ENCODE results near the gene GPA33.

GPA33 gene

DNA sequence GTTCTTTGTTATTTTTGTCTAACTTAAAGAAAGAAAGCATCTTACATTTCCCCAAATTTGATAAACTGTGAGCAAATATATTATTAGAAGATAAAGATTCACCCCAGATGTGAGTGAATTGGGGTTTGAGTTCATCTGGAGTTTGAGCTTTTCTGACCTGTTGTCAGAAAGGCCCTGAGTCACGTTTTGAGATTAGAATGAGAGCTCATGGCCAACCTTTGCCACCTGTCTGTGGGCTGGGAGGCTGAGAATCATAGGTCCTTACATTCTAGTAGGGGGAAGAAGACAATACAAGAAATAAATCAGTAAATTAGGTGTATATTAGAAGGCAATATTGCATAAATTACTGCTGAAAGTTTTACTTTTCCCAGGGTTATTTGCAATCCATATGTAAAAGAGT is 26.0 kb upstream of the GPA33 start:
- no peak for DNase-seq

DNA sequence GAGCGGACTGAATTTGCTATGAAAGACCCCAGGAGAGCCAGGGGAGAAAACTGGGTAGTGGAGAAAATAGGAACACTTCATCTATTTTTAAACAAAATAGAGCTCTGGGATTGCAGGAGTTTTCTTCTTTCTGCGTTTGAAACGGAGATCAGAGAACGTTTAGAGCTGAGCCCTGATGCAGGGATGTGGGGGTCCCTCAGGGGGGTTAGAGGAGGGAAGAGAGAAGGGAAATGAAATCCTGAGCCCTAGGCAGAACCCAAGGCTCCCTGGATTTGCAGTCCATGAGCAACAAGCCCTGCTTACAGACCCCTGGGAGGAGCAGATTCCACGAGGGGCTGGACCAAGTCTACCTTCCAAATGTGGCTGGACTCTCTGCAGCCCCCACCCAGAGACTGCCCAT is 25.5 kb upstream of the GPA33 start:
- no peak for DNase-seq

DNA sequence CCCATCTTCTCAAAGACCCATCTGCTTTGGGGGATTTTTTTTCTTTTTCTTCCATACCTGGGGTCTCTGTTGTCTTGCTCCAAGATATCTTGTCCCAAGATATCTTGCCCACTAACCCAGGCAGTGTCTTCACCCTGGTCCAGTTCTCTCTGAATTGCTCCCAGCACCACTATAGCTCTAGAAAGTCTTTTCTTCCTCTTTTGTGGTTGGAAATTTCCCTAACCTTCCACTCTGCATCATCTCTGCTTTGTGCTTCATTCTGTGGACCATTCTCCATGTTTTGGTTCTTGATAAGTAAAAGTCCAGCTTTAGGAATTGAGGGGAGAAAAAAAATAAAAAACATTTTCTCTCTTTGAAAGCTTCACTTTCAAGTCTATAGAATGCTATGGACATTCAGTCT is 24.5 kb upstream of the GPA33 start:
- no peak for DNase-seq

DNA sequence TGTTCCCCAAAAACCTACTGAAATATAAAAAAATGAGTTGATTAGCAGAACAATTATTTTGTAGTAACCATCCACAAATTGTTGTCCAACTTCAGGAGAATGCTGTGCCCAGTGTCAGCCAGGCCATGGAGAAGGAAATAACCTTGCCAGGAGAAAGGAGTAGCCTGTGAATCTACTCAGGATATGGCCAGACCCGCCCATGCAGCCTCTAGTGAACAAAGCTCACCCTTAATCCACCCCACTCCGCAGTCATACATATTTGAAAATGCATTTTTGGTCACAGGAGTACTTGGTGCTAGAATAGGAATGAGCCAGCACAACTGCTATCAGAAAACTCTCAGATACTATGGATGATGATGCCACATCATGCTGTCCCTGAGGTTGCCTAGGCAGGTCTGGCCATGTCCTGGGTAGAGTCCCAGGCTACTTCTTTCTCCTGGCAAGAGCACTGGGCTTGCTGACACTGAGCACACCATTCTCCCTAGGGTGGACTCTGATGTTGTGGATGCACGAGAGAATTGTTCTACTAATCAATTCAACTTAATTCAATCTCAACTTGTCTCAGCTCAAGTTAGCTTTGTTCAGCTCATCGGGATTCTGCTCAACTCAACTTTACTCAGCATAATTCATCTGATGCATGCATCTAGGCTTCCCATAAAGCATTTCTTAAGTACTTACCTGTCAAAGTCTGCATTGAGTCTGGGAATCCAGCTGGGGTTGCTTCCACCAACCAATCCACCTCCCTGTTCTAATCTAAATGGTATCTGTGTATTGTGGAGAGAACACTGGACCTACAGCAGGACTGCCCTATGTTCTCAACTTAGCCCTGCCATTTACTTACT is 21.9 kb upstream of the GPA33 start:
- DNase-seq = no peak

DNA sequence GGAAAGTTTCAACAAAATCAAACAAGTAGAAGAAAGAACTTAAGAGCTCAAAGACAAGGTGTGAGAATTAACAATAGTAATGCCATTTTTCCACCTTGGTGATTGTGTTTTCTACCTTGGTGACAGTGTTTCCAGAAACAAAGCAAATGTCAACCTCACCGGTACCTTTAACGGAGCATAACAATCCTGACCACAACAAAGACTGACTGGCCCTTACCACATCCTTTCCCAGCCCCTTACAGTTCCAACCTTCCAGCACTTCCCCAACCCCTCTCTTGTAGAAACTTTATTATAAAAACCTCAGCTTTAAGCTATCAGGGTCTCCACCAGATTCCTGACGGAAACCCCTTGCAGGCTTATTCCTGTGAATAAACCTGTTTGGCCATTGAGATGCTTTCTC is 20.4 kb upstream of the GPA33 start:
- no peak for DNase-seq

DNA sequence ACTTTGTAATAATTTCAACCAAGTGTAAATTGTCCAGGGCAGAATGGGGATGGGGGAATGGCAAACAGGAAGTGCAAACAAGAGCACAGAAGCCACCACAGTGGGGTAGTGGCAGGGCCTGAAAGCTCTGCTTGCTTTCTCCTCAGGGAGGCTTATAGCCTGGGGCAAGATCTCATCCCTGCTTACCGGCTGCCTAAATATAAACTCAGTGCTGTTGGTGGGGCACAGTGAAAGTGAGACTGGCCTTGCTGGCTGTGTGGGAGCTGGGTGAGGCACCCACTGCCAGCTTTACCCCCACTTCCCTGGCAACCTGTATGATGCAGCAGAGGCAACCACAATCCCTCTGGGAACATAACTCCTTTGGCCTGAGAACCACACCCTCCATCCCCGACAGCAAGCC is 18.9 kb upstream of the GPA33 start:
- no peak for DNase-seq

DNA sequence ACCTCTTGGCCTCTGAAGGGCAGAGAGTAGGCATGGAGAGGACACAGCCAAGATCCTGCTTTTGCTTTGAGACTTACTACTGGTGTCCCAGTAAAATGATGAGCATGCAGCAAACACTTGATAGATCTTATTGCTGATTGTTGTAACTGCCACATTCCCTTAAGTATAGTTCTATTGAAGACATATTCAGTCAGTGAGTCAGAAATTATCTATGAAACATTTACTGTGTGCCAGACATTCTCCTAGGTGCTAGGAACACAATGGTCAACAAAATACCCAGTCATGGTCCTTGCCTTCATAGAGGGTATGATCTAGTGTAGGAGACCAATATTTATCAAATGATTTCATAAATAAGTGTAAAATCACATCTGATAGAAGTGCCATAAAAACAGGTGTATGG is 17.3 kb upstream of the GPA33 start:
- no peak for DNase-seq

DNA sequence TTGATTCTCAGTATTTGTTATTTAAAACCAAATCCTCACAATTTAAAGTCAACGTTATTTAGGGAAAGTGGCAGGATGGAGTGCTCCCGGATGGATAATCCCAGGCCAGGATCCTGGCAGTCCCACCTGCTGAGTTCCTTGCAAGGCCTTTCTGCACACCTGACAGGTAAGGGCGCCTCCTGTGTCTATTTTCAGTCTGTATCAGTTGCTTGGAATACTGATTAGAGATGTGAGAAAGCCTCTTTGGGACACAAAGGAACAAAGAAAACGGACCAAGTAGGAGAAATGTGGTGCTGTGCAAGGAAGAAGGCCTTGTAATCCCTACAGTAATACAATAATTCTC is 15.9 kb upstream of the GPA33 start:
- no peak for DNase-seq

DNA sequence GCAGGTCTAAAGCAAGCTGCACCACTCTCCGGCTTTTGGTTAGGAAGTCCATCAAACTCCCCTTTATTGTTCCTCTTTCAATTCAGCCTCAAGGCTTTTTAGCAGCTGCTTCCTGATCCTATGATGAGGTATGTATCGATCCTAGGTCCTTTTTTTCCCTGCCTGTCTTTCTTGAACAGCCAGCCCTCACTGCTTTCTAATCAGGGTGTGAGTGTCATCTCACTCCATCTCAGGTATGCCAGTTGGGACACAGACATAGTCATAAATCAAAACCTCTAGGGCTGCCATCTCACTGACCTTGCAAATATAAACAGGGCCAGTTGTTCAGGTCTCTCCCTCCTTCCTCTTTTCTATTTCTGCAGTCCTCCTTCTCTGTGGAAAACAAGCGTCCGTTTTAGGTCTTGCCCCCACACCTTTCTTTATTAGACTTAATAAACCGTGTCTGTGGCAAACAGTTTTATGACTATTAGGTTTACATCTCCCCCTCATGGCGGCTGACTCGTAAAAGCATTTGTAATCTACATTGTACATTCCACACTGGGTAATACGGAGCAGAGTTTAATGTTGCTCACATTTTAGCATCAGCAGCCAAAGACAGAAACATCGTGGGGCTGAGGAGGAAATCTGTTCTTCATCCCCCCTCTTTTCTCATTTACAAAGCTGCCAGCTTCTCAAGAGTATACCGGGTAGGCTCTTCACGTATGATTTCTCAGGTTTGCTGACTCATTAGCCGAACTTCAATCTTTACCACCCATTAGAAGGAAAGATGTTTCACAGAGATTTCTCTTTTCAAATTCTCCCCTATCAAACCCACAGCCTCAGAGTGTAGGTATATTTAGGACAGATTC is 15.3 kb upstream of the GPA33 start:
- DNase-seq = no peak

DNA sequence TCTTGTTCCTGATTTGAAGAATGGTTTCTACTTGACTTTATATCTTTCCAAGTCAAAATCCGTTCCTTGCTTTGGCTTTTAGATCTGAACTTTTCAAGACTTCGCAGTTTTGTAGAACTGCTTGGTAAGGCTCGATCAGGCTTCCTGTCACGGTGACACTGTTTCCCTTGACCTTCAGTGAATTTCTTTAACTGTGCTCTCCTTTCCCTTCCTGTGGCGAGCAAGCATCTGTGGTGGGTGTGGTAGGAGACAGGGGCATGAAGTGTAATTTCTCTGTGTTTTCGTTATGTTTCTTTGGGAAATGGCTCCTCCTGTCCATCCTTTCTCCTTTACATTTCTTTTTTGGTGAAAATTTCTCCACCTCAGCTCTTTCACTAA is 14.1 kb upstream of the GPA33 start:
- no peak for DNase-seq

DNA sequence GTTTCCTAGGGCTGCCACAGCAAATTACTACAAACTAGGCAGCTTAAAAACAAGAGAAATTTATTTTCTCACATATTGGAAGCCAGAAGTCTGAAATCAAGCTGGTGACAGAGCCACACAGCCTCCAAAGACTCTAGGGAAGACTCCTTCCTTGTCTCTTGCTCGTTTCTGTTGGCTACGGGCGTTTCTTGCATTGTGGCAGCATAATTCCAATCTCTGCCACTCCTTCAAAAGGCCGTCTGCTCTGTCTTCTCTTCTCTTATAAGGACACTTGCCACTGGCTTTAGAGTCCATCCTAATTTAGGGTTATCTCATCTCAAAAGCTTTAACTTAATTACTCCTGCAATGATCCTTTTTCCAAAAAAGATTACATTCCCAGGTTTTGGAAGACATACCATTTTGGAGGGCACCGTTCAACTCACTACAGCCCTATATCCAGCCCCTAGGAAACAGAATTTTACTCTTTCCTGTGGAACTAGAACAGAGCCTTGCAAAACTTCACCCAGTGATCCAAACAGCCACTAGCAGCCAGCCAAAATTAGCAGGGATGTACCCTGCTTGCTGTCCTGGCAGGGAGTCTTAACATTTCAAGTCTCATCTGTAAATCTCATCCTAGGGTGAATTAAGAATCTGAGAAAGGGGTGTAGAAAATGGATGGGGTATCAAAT is 12.9 kb upstream of the GPA33 start:
- DNase-seq = no peak

DNA sequence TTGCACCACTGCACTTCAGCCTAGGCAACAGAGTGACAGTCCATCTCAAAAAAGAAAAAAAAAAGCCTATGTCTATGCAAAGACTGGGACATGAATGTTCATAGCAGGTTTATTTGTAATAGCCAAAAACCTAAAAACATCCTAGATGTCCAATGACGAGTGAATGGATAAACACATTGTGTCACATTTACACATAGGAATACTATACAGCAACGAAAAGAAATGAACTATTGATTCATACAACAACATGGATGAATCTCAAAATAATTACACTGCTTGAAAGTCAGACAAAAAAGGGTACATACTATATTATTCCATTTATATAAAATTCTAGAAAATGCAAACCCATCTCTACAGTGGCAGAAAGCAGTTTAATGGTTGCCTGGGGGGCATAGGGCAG is 11.6 kb upstream of the GPA33 start:
- no peak for DNase-seq

DNA sequence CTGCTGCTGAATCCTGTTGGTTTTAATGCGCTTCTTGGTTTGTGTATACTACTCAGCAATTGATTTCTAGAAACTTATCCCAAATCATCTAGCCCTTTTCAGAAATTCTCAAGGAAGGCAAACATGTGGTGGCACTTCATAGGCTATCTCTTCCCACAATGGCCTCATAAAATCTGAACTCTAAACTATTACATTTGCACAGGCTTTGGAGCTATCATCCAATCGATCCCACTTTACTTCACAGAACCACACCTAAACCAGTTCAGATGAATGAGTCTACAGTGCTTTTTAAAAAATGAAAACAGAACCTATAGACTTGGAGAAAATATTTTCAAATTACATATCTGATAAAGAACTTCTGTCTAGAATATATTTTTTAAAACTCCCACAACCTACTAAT is 10.6 kb upstream of the GPA33 start:
- no peak for DNase-seq

DNA sequence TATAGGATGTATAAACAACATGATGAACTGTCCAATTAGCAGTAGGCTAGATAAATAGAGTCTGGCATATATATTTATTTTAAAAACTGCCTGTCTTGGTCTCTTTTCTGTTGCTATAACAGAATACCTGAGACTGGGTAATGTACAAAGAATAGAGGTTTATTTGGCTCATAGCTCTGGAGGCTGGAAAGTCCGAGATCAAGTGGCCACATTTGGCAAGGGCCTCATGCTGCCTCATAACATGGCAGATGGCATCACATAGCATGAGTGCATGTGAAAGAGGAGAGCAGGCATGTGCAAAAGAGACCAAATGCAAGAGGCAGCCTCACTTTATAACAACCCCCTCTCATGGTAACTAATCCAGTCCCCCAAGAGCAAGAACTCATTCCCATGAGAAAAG is 9.7 kb upstream of the GPA33 start:
- no peak for DNase-seq

DNA sequence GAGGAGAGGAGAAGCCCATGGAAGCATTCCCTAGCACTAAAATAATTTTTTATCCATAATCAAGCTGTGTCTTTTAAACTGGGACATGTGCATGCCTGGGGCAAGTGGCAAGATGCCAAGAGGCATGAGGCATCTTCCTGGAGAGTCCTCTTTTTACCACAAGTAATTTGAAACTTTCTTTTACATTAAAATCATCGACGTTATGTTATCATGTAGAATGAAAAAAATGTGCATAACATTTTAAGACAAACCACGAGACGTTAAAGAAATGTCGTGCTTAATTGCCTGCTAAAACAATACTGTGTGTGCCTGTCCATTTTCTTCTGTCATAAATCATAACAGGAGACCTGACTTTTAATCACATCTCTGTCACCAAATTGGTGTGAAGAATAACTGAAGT is 5.2 kb upstream of the GPA33 start:
- no peak for DNase-seq

DNA sequence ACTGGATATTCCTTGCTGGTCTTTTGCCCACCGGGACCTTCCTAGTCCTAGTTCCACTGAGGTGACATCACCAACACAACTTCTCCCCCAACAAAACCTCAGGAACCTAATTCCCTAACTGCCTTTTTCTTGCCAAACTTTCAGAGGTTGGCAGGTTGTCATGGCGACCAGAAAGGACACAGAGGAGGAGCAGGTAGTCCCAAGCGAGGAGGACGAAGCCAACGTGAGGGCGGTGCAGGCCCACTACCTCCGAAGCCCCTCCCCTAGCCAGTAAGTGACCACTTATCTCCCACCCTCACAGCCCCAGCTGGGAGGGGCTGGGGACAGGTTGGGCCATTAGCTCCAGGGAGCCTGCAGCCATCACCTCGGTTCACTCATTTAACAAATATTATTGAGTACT is 4.5 kb upstream of the GPA33 start:
- no peak for DNase-seq

DNA sequence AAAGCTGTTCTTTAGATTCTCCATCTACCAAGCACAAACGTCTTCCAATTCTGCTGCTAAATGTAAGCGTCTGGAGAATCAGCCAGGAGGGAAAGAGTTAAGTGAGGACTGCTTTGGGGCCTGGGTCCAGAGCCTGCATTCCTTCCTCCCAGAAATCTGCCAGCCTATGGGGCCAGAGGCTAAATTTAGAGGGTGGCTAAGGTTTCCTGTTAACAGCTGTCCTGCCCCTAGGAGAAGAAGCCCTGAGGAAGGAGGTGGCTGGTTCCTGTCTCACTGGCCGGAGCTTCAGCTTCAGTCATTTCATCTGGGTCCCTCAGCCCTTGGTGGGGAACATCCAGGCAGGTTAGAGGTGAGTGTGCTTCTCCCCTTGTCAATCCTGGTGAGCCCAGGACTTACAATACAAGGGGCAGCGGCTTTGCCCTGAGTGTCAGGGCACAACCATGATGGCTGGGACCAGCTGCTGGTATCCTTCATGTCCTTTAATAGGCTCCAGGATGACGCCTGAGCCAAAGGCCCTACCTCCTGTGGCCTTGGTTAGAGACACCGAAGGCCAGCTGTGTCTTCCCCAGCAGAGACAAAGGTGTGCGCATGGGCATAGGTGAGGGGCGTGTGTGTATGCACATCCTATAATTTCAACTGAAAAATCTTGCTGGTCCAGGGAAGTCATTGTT is 3.8 kb upstream of the GPA33 start, which contains the start of gene STYXL2:
Gene STYXL2, plus strand, starts transcription at position 230 of the 671 bp plus-strand sequence. CDS start 775 bp downstream, outside the sequence.
- no peak for DNase-seq

DNA sequence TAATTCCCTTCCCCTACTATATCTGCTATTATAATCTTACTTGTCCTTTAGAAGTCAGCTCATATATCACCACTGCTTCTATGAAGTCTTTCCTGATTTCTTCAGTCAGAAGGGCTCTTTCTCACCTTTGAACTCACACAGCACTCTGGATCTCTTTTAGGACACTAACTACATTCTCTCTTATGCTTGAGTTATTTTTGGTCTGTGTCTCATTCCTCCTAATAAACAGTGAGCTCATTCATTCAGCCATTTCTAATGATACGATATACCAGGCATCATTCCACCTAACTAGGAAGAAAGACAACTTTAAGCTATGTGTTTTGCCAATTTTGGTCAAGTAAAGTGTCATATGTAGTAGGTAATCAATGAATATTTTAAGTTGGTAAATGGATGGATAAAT is 2.5 kb upstream of the GPA33 start:
- no peak for DNase-seq

DNA sequence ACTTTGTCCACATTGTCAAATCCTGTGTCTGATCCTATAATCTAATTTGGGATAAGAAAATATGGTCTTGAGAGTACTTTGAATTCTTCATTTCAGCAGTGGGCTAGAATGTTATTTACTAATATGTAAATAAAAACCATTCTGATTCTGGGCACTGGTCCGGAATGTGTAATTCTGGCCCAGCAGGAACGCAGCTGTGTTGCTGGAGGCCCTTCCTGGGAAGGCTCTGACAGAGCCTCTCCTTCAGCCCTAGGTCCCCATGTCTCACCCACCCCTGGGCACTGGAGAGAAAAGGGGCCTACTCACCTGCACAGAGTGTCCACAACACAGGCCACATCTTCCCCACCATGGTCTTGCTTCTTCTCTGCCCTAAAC is 251 bp downstream of the GPA33 start:
- no peak for DNase-seq

DNA sequence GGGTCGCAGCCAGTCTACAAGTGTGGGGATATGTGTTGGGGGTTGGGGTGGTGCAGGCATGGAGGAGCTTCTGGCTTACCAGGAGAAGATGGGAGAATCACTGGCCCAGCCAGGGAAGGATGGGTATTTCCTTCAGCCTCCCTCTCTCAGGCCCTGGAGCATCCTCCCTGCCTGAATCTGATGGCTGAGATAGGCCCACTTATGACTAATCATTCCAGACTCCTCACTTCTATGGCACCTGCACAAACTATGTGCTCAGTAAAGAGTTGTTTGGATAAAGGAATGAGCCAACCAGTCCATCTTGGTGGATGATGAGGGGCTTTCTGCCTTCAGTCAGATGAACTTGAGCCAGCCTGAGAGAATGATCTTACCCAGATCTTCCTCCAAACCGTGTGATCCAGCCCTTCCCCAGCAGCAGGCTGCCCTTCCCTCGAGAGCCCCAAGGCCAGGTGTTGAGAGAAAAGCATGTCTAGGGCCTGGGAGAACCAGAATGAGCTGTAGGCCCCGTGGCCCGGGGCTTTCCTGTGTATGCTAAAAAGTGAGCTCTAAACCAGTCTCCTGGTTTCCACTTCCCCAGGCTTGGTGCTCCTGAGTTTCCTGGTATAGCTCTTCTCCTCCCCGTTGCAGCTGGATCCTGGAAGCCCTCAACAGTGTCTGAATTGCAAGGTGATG is 1.3 kb downstream of the GPA33 start:
- DNase-seq = no peak

DNA sequence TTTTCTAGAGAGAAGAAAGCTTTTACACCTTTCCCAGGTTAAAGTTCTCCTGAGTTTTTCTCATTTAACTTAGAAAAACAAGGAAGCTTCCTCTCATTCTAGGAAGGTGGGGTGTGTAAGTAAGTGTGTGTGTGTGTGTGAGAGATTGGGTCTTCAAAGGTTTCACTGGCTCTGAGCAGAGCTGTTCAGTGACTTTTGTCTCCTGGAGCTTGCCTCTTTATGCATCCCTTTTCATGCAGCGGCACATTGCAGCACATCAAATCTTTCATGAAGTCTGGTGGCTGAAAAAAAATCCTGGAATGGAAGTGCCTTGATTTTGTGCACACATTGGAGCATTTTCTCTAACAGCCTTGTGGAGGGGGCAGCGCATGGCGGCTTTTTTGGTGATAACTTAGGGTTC is 3.4 kb downstream of the GPA33 start:
- DNase-seq = no peak

DNA sequence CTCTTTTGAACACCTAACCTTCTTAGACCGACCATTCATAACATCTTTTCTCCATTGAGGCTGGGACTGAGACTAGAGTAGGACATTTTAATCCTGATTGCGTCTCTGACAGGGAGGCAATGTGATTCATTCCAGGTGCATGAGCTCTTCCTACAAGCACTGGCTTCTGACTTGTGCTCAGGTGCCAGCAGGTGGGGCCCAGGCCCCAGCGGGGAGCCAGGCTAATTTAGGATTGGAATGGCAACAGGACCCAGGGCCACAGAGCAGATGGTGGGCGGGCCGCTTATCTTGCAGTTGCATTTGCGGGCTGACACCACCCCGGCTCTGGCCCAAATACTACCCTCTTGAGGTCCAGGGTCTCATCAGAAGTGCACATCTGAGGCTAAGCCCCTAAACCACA is 4.1 kb downstream of the GPA33 start:
- DNase-seq = no peak

DNA sequence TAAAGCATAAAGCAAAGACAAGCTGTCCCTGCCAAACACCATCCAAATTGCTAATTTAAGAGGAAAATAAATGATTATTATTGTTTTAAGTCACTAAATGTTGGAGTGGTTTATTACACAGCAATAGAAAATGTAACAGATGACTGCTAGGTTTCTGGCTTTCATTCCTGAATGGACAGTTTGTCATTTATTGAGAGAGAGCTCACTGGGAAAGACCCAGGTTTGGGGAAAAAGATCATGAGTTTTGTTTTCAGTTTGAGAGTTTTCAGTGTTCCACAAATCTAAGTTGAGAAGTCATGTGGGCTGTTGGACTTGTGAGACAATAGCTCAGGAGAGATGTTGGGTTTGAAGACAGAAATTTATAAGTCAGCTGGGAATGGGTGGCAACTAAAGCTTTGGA is 5.4 kb downstream of the GPA33 start:
- DNase-seq = no peak
